HepG2 (cell line): ENCODE data around the gene BATF. TPM values are rescaled to one million over a fixed set of nuclear protein-coding genes. Genes with fewer than 3 reads are reported as not detected.

Experiments used
- ATAC-seq: fragments of 200-7000 bp; cut with Tn5 transposase; 3 replicates; pipeline ENCODE4 v1.9.1; 2020; ENCODE audit warnings: mild to moderate bottlenecking, moderate library complexity
- BruUV-seq: library from RNA; stranded (reverse); fragments of 400-500 nt; replicated peaks from 2 replicates; lab custom pipeline; 2021; lab: Mats Ljungman, UMichigan
- CTCF ChIA-PET: fragments of 300-600 bp; formaldehyde crosslinking; extraction: SDS; loops from one replicate; lab custom pipeline; 2021; ENCODE audit warnings: low total read pairs, inconsistent platforms, low intra/inter-chr PET ratio; lab: Yijun Ruan, JAX
- POLR2A ChIA-PET: fragments of 350-600 bp; sonication (Branson Sonifier 250); formaldehyde crosslinking; loops from one replicate; lab custom pipeline; 2020; ENCODE audit warnings: antibody characterized with exemption, inconsistent platforms; lab: Yijun Ruan, JAX
- DNase-seq: peaks from one replicate; pipeline ENCODE4 v3.0.0-alpha.2; 2015; ENCODE audit warnings: low spot score
- FAIRE-seq: peaks from 3 replicates; lab custom pipeline; 2011; peaks lifted over from hg19 to GRCh38; lab: Jason Lieb, UNC
- H2AFZ ChIP-seq: one replicate; pipeline ENCODE4 v1.6.1; 2011; ENCODE audit warnings: low read length, inconsistent platforms
- H3K27ac ChIP-seq: fragments of 300-600 bp; 3 replicates; pipeline ENCODE4 v1.8.0; 2011; ENCODE audit warnings: mixed run types, mild to moderate bottlenecking, mixed read lengths, low read length, inconsistent platforms; ENCODE audit not compliant: insufficient read depth; ENCODE audit errors: extremely low read length
- H3K27me3 ChIP-seq, 2 experiments: fragments of 200-600 bp in 1 of 2; 2 replicates in 1 of 2; 3 replicates in 1 of 2; pipeline versions ENCODE4 v1.6.0 to v1.8.0; 2011; ENCODE audit warnings: low read length in 2 of 2, mild to moderate bottlenecking in 2 of 2, moderate library complexity in 2 of 2, inconsistent platforms in 1 of 2; ENCODE audit not compliant: insufficient read depth in 2 of 2, control insufficient read depth in 1 of 2
- H3K36me3 ChIP-seq, 2 experiments: fragments of 200-600 bp in 1 of 2; replicated peaks in 1 of 2; 2 replicates in 1 of 2; 3 replicates in 1 of 2; pipeline versions ENCODE4 v1.5.1 to v1.8.0; 2011; ENCODE audit warnings: low read length in 2 of 2, inconsistent platforms in 1 of 2; ENCODE audit not compliant: insufficient read depth in 2 of 2, control insufficient read depth in 1 of 2
- H3K4me1 ChIP-seq: 2 replicates; pipeline ENCODE4 v1.5.1; 2012; ENCODE audit warnings: low read length, inconsistent platforms; ENCODE audit not compliant: insufficient read depth
- H3K4me2 ChIP-seq: 2 replicates; pipeline ENCODE4 v1.6.0; 2011; ENCODE audit warnings: low read depth, low read length, inconsistent platforms
- H3K4me3 ChIP-seq, 3 experiments: fragments of 200-600 bp in 1 of 3; sonication (generic), shearing (Covaris generic) in 1 of 3; replicated peaks in 1 of 3; 2 replicates each; pipeline ENCODE4 v1.5.1; 2011 to 2016; ENCODE audit warnings: low read length in 3 of 3, inconsistent platforms in 2 of 3, low read depth in 2 of 3, mild to moderate bottlenecking in 2 of 3, control low read depth in 1 of 3, mixed read lengths in 1 of 3; ENCODE audit not compliant: insufficient read depth in 1 of 3
- H3K79me2 ChIP-seq: one replicate; pipeline ENCODE4 v1.6.1; 2011; ENCODE audit warnings: low read length, inconsistent platforms; ENCODE audit not compliant: insufficient read depth
- H3K9ac ChIP-seq: 2 replicates; pipeline ENCODE4 v1.6.0; 2011; ENCODE audit warnings: mild to moderate bottlenecking, low read depth, low read length, inconsistent platforms; ENCODE audit not compliant: insufficient read depth
- H3K9me3 ChIP-seq: 2 replicates; pipeline ENCODE4 v1.5.1; 2012; ENCODE audit warnings: mild to moderate bottlenecking, low read length
- H4K20me1 ChIP-seq: 2 replicates; pipeline ENCODE4 v1.6.0; 2011; ENCODE audit warnings: inconsistent platforms, mild to moderate bottlenecking, low read length, moderate library complexity; ENCODE audit not compliant: insufficient read depth
- MEIS2 ChIP-seq: sonication (generic); formaldehyde crosslinking; IDR thresholded peaks from 2 replicates; pipeline ENCODE4 v1.9.0; 2021; ENCODE audit warnings: mild to moderate bottlenecking, missing genetic modification reagents
- SKI ChIP-seq: fragments of 450-650 bp; IDR thresholded peaks from one replicate; pipeline ENCODE4 v1.6.1; 2018; ENCODE audit warnings: mild to moderate bottlenecking; ENCODE audit not compliant: partially characterized antibody
- ZSCAN20 ChIP-seq: sonication (generic); formaldehyde crosslinking; IDR thresholded peaks from 2 replicates; pipeline ENCODE4 v1.4.0; 2020; ENCODE audit warnings: missing genetic modification reagents, mild to moderate bottlenecking, borderline replicate concordance
- WGBS: methylation state at CpG from one replicate; pipeline ENCODE4 v1.1.6; 2017; ENCODE audit warnings: low lambda C conversion rate; 5-methylcytosine and 5-hydroxymethylcytosine counted together
- in situ Hi-C: cut with HindIII; loops from 2 replicates; pipeline ENCODE4 v1.10.0; 2017; ENCODE audit warnings: low pct_unique_long_range_greater_than_20kb; ENCODE audit not compliant: extremely low pct_ligation_motif_present
- intact Hi-C: fragments of 100-400 bp; cut with micrococcal nuclease; formaldehyde crosslinking; loops from one replicate; pipeline ENCODE4 v1.10.0; 2022; ENCODE audit not compliant: unreplicated experiment
- polyA plus RNA-seq, 8 experiments: library from polyadenylated mRNA; depleted of rRNA in 3 of 8; stranded (reverse) in 7 of 8; unstranded in 1 of 8; fragments of >200 nt; fragmentation: Illumina TruSeq in 4 of 8; extraction: Trizol in 4 of 8; gene quantifications; 2 replicates each; pipeline versions ENCODE4 v1.2.1 to v1.2.3, GENCODE V29; 2011 to 2016; ENCODE audit warnings: low read depth in 4 of 8, missing spikeins in 1 of 8, mixed read lengths in 1 of 8; ENCODE audit not compliant: insufficient read depth in 1 of 8
- total RNA-seq, 5 experiments: library from RNA; depleted of rRNA; stranded (reverse); fragments of >200 nt; fragmentation: Illumina TruSeq; extraction: Trizol; gene quantifications; 2 replicates each; pipeline ENCODE4 v1.2.3, GENCODE V29; 2016; ENCODE audit warnings: low read depth in 1 of 5
- TF ChIP-seq, protein P1 (sequence below): sonication (generic); formaldehyde crosslinking; IDR thresholded peaks from 2 replicates; pipeline ENCODE4 v1.9.0; 2022; ENCODE audit warnings: low read depth, missing genetic modification reagents

BATF gene
- total and polyA plus RNA-seq, 2 of the 13 experiments (the other 11 are each of a cell fraction or from before 2014, with no cell fraction given) = 0.22 to 0.37 TPM

GRCh38 chr14:75521415-75522199 lies 662 bp upstream of the BATF start (continued):
- TF ChIP-seq, protein P1, sequence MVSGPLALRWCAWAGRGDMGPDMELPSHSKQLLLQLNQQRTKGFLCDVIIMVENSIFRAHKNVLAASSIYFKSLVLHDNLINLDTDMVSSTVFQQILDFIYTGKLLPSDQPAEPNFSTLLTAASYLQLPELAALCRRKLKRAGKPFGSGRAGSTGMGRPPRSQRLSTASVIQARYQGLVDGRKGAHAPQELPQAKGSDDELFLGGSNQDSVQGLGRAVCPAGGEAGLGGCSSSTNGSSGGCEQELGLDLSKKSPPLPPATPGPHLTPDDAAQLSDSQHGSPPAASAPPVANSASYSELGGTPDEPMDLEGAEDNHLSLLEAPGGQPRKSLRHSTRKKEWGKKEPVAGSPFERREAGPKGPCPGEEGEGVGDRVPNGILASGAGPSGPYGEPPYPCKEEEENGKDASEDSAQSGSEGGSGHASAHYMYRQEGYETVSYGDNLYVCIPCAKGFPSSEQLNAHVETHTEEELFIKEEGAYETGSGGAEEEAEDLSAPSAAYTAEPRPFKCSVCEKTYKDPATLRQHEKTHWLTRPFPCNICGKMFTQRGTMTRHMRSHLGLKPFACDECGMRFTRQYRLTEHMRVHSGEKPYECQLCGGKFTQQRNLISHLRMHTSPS (CRISPR knock-in tag) = 0 out of 2 replicates have a peak, but pooled peaks have one; percentile 17
- TF ChIP-seq SKI = no peak
- TF ChIP-seq, all 625 proteins: peak for 13

DNA sequence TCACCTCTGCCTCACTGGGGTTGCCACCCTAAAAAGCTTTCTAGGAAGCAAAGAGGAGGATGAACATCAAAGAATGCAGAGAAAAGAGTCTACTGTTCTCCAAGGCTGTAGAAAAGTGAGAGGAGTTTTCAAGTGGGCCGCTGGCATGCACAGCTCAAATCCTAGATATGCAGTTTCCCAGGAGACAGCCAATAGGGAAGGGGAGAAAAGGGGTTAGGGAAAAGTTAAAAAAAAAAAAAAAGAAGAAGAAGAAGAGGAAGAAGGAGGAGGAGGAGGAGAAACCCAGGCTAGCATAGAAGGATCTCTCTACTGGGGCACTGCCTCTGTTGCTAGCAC lies 682 bp downstream of the BATF start:
- no peaks in the 10 kb centered on the region for H3K79me2 ChIP-seq
- TF ChIP-seq MEIS2 (CRISPR knock-in tag) (no peak), ZSCAN20 (no peak)
- TF ChIP-seq, all 625 proteins: peak for 0
- Histone ChIP-seq H4K20me1 (no peaks in the 10 kb centered on the region), H2AFZ (no peak overlapping the region), H3K9me3 (no peaks in the 10 kb centered on the region), H3K4me1 (peaks cover 33% of the 10 kb centered on the region), H3K9ac (no peak overlapping the region), H3K4me2 (no peak overlapping the region), H3K27me3 (peaks cover 0 to 2% of the 10 kb centered on the region in 2 experiments; a peak in 2 of 5 replicates), H3K4me3 (no peak overlapping the region), H3K36me3 (no peaks in the 10 kb centered on the region), H3K27ac (no peak overlapping the region)
- in situ Hi-C loops = loop anchor here (5.0 kb wide), 1 partner anchor 39 kb away; no protein-coding TSS in a partner anchor
- CTCF ChIA-PET = no interaction called here
- 94% methylated on average over 1 of the region's 1 CpG for WGBS
- POLR2A ChIA-PET = interaction anchor here (3.3 kb wide), 1 partner anchor 13 kb away, joined by 19 read pairs; no protein-coding TSS in a partner anchor
- no TSS peak for BruUV-seq
- intact Hi-C loops = no loop called here
- DNase-seq = no peak
- no peak for ATAC-seq
- FAIRE-seq = no peak
